KG1 (cell line): ENCODE results near the gene SATB1.
"Not testable (repeated sequence)": the region's sequence is repeated elsewhere in the genome, so short reads cannot be mapped to it uniquely, and the experiment has no call there.

ENCODE experiments used
- DNase-seq: peaks from one replicate; lab custom pipeline; 2025; lab: John Stamatoyannopoulos, UW

Gene SATB1

DNA sequence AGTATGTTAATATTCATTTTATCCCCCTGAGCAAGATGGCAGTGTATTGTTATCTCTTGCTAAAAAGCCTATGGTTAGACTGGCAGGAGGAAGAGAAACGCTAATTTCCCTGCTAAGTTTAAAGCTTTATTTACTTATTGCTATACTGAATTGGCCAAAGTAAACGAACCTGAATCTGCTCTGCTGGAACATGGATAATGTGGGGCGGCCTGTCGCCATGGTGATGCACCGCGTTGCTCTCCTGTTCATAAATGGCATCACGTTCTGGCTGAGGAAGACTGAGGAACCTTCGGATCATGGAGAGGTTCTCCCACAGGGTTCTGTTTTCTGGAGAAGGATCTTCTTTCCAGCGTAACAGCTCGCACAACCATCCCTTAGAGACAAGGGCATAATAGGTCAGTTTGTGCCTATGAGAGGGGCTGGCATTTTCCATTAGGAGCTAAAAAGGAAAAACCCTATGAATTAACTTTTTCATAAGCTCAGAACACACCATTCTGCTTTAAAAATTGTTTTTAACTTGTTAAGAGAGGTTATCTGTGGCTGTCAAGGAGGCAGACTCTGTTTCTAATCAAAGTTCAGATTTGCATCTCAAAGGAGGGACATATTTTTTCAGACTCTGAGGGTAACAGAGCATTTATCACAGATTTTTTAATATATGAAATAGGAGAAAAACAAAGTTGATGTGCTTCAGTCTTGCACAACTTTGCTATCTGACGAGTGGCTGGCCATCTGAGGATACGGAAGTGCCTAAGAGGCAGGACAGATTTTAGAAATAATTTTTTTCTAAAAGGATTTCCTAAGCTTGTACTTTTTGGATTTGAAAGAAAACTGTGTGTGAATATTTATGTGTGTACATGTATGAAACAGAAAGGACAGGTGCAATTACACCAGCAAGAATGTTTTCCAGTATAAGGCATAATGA lies 73.1 kb downstream of the SATB1 start:
- DNase-seq, result no peak

DNA sequence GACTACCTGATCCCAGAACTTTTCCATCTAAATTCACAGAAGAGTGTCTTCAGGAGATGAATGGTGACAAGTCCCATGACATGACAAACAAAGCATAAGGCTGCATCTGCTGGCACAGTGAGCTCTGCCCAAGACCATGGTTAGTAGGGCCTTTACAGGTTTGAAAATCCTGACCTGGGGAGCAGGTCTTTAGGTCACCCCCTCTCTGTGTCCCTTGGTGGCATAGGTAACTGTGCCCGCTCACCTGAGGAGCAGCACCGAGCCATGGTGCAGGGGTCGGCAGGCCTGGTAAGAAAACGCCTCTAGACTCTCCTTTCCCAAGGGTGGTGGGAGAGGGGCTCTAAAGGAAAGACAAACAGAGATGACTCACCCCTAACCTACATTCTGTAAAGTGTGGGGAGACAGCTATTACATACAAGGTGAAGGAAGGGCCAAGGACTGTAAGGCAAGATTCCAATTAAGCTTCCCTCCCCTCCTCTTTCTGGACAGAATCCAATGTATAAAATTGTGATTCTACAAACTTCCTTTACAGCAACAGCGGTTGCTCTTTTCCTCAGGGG lies 74.0 kb downstream of the SATB1 start:
- DNase-seq, result no peak

DNA sequence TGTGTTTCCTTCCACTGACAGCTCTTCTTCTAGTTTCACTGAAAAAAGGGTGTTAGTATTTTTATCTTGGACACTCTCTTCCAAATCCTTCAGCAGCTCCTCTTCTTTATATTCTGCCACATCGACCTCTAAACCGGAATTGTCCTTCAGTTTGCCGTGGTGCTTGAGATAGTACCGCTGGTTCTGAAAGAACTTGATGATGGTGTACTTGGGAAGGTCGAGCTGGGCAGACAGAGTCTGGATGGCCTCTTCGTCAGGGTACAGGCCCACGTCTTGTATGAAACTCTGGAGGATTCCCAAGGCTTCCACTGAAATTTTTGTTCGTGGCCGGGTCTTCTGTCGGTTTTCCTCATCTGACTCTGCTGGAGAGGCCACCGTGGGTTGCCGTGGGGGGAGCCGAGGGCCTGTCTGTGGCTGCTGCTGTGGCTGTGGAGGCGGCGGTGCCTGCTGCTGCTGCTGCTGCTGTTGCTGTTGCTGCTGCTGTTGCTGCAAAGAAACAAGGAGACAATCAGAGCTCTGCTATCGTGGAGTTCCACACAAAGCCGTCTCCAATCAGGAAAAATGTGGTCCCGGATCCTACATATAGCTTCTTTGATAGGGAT lies 75.8 kb downstream of the SATB1 start:
- DNase-seq, result no peak

DNA sequence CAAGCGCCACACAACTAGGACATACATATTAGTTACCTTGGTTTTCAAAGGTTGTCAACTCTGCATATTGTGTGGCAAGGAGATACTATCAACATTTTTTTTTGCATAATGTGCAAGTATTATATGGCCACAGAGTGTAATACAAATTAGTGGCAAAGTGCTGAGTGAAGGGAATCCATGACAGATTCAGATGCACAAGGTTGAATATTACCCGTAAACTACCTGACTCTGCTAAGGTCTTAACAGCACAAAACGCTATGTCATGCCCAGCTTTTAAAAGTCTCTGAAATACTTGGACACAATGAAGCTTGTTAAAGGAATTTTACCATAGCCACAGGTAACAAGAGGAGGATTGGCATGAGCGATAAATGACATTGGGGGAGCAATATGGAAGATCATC lies 79.0 kb downstream of the SATB1 start:
- DNase-seq, result no peak

DNA sequence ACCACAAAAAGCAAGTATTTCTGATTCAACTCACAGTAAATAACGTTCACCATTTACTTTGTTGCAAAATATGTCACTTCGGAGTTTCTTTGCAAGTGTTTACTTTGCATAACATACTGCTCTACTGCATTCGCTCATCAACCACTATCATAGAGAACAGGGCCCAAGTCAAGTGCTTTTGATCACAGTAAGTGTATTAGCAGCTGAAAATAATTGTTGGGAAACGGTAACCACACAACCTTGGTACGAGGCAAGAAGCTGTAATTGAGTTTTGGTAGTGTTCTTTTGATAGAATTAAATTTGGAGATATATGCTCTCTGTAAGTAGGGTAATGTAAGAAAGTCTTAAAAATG lies 80.1 kb downstream of the SATB1 start:
- DNase-seq, result no peak

DNA sequence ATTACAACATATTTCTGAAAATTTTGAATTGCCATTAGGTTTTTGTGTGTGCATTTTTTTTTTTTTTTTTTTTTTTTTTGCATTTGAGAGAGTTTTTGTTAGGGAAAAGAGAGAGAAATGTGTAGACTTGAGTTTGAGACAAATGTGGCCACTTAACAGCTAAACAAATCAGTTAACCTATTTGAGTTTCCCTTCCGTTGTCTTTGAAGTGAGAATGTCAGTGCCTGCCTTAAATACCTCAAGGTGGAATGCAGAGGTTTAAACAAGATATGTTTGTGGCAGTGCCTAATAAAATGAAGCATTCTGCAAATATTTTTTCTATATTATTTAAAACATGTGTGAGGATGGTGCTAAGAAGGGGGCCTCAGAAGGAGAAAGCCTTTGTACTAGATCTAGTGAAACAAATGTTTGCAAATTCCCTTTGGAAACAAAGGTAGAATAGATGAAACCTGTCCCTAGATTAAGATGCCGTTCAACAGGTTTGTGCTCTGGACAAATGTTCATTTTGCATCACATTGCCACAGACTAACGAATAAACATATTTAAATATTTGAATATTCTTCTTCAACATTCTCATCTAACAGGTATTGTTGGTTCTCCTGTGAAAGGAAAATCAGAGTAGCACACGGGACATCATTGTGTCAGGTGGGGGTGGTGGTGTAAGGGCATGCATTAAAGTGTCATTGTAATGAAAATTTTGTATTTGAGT lies 80.7 kb downstream of the SATB1 start:
- DNase-seq, result no peak

DNA sequence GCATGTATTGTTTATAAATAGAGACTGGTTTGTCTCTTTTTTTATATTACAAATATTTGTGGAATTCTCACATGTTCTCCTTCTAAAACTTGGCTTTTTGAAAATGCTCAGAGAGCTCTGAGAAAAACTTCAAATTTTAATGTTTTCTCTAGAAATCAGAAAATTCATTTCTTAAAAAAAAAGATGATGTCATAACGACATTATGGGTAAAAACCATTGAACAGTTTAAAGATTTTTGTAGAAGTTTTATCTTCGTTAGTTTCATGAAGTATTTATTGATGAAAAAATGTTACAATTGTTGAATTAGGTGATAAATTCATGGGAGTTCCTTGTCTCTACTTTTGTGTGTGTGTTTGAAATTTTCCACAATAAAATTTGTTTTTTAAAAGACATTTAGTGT lies 81.3 kb downstream of the SATB1 start:
- DNase-seq, result no peak

DNA sequence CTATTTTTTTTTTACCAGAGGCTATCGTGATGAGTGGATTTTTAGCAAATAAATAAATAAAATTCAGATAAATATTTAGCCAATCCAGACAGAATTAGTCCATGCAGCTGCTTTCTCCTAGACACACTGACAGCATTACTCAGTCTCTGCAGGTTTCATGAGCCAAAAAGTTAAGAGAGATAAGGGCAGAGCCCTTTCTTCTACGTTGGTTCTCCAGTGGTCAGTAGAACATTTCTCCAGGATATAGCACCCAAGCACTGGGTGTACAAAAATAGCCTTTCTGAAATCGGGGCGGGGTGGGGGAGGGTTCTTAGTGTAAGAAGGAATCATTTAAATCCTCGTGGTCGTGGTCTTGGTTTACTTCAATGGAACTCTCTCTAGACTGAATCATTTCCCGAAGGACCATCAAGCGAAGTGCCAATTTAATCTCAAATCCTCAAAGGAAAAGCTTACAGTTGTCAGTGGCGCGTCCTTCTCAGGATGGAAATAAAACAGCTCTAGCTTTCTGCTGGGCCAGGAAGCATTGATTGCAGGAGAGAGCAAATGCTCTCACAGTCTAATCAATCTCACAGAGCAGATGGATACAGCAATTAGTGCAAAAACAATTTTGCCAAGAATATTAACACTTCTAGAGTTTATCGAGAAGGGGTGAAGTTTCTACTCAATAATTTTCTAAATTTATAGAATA lies 86.2 kb downstream of the SATB1 start:
- DNase-seq, result no peak

DNA sequence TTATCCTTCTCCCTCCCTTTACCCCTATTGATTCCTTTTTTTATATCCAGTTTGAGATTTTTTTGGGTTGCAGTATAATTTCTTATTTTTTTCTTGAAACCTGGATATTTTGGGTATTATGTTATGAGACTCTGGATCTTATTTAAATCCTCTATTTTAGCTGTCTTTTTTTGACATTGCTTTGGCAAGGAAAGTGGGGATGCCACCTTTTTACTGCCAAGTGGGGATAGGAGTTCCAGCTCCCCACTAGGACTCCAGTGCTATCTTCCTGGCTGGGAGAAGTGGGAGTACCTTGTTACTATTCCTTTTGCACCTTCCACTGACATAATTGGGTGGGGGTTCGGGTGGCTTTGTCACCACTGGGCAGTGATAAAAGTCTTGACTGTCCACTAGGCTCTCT lies 87.9 kb downstream of the SATB1 start:
- no peak for DNase-seq

DNA sequence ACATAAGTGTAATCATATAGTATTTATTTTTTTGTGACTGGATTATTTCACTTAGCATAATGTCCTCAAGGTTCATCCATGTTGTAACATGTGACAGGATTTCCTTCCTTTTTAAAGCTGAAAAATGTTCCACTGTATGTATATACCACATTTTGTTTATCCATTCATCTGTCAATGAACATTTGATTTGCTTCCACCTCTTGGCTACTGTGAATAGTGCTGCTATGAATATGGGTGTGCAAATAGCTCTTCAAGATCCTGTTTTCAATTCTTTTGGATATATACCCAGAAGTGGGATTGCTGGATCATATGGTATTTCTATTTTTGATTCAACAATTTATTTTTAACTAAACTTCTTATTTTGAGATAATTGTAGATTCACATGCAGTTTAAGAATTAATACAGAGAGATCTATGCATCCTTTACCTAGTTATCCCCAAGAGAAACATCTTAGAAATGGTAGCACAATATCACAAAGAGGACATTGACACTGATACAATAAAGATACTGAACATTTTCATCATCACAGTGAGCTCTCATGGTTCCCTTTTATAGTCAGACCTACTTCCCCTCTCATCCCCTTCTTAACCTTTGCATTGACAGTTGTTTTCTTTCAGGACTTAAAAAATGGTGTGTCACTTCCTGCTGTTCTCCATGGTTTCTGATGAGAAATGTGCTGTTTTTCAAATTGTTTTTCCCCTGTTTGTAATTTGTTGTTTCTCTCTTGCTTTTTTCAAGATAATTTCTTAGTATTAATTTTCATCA lies 90.1 kb downstream of the SATB1 start:
- no peak for DNase-seq

DNA sequence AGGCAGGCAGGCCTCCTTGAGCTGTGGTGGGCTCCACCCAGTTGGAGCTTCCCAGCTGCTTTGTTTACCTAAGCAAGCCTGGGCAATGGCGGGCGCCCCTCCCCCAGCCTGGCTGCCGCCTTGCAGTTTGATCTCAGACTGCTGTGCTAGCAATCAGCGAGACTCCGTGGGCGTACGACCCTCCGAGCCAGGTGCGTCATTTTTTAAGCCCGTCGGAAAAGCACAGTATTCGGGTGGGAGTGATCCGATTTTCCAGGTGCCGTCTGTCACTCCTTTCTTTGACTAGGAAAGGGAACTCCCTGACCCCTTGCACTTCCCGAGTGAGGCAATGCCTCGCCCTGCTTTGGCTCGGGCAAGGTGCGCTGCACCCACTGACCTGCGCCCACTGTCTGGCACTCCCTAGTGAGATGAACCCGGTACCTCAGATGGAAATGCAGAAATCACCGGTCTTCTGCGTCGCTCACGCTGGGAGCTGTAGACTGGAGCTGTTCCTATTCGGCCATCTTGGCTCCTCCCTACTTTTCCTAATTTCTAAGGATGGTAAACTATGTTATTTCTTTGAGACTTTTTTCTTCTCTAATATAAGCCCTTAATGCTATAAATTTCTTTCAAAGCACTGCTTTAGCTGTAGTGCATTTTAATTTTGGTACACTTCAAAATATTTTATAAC lies 94.2 kb downstream of the SATB1 start:
- DNase-seq, result not testable (repeated sequence)

DNA sequence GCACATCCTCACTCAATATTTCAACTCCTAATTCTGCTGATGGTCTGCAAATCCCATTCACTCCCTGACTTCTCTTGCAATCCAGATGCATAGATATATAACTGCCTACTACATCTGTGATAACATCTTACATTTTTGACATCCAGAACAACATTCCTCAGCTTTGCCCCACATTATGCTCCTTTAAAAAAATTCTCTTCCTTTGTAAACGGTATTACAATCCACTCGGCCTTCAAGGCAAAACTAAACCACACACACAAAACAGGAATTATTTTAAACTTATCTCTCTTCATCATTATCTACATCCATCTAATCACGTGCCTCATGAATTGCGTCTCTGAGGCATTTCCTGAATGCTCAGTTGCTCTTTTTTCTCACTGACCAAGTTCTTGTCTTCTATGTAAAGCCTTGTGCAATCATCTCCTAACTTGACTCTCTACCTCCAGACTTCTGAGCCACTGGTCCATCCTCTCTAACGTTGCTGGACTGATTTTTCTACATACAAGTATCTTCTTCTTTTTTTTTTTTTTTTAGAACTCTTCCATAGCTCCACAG lies 117.0 kb downstream of the SATB1 start:
- no peak for DNase-seq

DNA sequence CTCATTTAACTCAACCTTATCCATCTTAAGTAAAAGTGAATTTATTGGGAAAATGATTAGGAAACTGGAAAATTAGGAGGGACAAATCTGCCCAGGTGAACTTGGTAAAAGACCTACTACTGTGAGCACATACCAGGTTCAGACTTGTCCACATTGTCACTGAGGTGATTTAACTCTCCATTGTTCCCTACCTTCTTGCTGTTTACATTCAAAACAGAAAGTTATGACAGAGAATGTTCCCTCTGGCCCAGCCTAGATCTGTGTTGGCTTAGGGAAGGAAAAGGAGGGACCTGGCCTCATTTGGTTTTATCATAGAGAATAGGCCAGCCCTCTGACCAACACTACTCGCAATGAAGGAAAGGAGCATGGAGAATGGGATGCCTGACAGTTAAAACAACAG lies 117.6 kb downstream of the SATB1 start:
- no peak for DNase-seq

DNA sequence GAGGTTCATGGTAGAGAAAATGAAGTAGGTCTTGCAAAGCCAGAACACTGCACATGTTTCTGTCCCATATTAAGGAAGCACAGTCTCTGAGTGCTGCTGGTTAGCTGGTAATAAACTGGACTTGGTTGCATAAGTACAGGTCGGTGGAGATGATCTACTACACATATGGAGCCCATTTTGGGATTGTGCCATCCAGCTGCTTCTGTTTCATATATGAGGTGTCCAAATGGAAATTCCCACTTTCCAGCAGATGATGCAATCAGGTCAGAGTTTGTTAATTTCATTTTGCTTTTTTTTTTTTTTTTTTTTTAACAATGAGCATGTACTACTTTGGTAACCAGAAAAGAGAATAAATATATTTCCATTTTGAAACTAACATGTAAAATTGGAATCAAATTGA lies 122.6 kb downstream of the SATB1 start:
- no peak for DNase-seq

DNA sequence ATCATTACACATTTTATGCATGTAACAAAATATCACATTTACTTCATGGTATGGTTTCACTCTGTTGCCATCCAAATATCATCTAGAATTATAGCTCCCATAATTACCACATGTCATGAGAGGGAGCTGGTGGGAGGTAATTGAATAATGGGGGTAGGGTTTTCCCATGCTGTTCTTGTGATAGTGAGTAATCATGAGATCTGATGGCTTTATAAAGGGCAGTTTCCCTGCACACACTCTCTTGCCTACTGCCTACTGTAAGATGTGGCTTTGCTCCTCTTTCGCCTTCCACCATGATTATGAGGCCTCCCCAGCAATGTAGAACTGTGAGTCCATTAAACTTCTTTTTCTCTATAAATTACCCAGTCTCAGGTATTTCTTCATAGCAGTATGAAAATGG lies 123.4 kb downstream of the SATB1 start:
- no peak for DNase-seq

DNA sequence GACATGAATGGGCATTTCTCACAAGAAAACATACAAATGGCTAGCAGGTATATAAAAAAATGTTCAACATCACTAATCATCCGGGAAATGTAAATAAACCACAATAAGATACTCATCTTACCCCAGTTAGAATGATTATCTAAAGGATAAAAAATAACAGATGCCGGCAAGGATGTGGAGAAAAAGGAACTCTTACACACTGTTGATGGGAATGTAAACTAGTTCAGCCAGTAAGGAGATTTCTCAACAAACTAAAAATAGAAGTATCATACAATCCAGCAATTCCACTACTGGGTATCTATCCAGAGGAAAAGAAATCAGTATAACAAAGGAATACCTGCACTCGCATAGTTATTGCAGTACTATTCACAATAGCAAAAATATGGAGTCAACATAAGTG lies 124.2 kb downstream of the SATB1 start:
- no peak for DNase-seq

DNA sequence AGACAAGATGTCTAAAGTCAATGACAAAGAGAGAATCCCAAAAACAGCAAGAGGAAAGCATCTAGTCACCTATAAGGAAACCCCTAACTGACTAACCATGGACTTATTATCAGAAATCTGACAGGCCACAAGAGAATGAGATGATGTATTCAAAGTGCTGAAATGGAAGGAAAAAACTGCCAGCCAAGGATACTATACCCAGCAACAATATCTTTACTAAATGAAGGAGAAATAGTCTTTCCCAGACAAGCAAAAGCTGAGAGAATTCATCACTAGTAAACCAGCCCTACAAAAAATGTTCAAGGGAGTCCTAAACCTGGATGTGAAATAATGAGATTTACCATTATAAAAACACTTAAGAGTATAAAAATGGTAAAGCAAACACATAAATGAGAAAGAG lies 128.0 kb downstream of the SATB1 start:
- no peak for DNase-seq
